Body of pancreas (tissue), 4 donors: ENCODE measurements around the gene AFAP1L1. TPM values are rescaled to one million over a fixed set of nuclear protein-coding genes. Genes with fewer than 3 reads are reported as not detected.

Experiments used
- ATAC-seq: fragments of 150-250 bp; one replicate; pipeline ENCODE4 v1.9.1; 2016
- DNase-seq, 4 donors: peaks; one replicate each; pipeline ENCODE4 v3.0.0-alpha.2; 2019
- H3K27ac ChIP-seq, 4 donors: fragments of 200-600 bp; sonication (generic); 1 replicate in 3 of 4; 2 replicates in 1 of 4; pipeline versions ENCODE4 v1.5.1 to v1.6.1; 2016 to 2019; ENCODE audit warnings: mild to moderate bottlenecking in 1 of 4, mixed read lengths in 1 of 4, moderate library complexity in 1 of 4
- H3K27me3 ChIP-seq, 2 donors: fragments of 200-600 bp; sonication (generic); one replicate each; pipeline ENCODE4 v1.6.0; 2016; ENCODE audit warnings: mild to moderate bottlenecking in 1 of 2
- H3K36me3 ChIP-seq, 2 donors: fragments of 200-600 bp; sonication (generic); replicated peaks in 1 of 2; 2 replicates each; pipeline ENCODE4 v1.5.1; 2016; ENCODE audit warnings: low read depth in 2 of 2; ENCODE audit not compliant: insufficient read depth in 1 of 2
- H3K4me1 ChIP-seq: fragments of 200-600 bp; sonication (generic); one replicate; pipeline ENCODE4 v1.6.0; 2016
- H3K4me3 ChIP-seq, 2 donors: fragments of 200-600 bp; sonication (generic); 1 replicate in 1 of 2; 2 replicates in 1 of 2; pipeline ENCODE4 v1.5.1; 2016 to 2019
- H3K9me3 ChIP-seq, 3 donors: fragments of 200-600 bp; sonication (generic); 1 replicate in 2 of 3; 2 replicates in 1 of 3; pipeline ENCODE4 v1.5.1; 2016
- POLR2A ChIP-seq, 3 donors: fragments of 450-650 bp; IDR thresholded peaks; one replicate each; pipeline ENCODE4 v1.6.1; 2016; ENCODE audit warnings: antibody characterized with exemption in 3 of 3, mild to moderate bottlenecking in 2 of 3
- WGBS, 2 donors: methylation state at CpG; one replicate each; pipeline ENCODE4 v1.1.5; 2017; 5-methylcytosine and 5-hydroxymethylcytosine counted together
- intact Hi-C: fragments of 100-400 bp; cut with DNase I; formaldehyde crosslinking; loops from one replicate; pipeline ENCODE4 v1.15.1; 2023
- total RNA-seq, 2 donors: library from RNA; depleted of rRNA; stranded (reverse); fragments of >200 nt; gene quantifications; one replicate each; pipeline ENCODE4 v1.1.0, GENCODE V29; 2016
- TF ChIP-seq, protein P1 (sequence below), 7 experiments: fragments of 450-650 bp in 4 of 7; fragments of 200-600 bp in 3 of 7; sonication (generic) in 3 of 7; IDR thresholded peaks; one replicate each; pipeline ENCODE4 v1.5.1; 2016 to 2019; ENCODE audit warnings: antibody characterized with exemption in 7 of 7

The AFAP1L1 gene
- total RNA-seq, 2 donors from 2014 or later = 2.9 to 5.9 TPM

- ATAC-seq (no peak), DNase-seq (no peak)
- intact Hi-C loops = no loop called here
- no peaks in the 10 kb centered on the region for H3K36me3 ChIP-seq
- no peak overlapping the region for H3K4me3 ChIP-seq
- H3K27ac ChIP-seq = no peak overlapping the region
- WGBS, 2 donors = 89 to 92% methylated on average over 4 of the region's 4 CpGs
- no peaks in the 10 kb centered on the region for H3K4me1 ChIP-seq
- no peaks in the 10 kb centered on the region for H3K9me3 ChIP-seq
- TF ChIP-seq POLR2A (IDR thresholded peaks at IDR 0.05) = no peak
- TF ChIP-seq, protein P1, sequence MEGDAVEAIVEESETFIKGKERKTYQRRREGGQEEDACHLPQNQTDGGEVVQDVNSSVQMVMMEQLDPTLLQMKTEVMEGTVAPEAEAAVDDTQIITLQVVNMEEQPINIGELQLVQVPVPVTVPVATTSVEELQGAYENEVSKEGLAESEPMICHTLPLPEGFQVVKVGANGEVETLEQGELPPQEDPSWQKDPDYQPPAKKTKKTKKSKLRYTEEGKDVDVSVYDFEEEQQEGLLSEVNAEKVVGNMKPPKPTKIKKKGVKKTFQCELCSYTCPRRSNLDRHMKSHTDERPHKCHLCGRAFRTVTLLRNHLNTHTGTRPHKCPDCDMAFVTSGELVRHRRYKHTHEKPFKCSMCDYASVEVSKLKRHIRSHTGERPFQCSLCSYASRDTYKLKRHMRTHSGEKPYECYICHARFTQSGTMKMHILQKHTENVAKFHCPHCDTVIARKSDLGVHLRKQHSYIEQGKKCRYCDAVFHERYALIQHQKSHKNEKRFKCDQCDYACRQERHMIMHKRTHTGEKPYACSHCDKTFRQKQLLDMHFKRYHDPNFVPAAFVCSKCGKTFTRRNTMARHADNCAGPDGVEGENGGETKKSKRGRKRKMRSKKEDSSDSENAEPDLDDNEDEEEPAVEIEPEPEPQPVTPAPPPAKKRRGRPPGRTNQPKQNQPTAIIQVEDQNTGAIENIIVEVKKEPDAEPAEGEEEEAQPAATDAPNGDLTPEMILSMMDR (IDR thresholded peaks at IDR 0.05) = no peak
- no peaks in the 10 kb centered on the region for H3K27me3 ChIP-seq
Observed at GRCh38 chr5:149280802-149281201, 9.1 kb downstream of the AFAP1L1 start.

GRCh38 chr5:149282027-149282965 lies 10.6 kb downstream of the AFAP1L1 start:
- Histone ChIP-seq H3K4me3 (no peak overlapping the region), H3K27me3 (no peaks in the 10 kb centered on the region), H3K27ac (no peak overlapping the region), H3K9me3 (no peaks in the 10 kb centered on the region), H3K4me1 (no peaks in the 10 kb centered on the region), H3K36me3 (no peaks in the 10 kb centered on the region)
- ATAC-seq (no peak), DNase-seq (no peak)
- WGBS, 2 donors = 81 to 87% methylated on average over 11 to 12 of the region's 12 CpGs
- TF ChIP-seq, protein P1 (IDR thresholded peaks at IDR 0.05) = no peak
- no peak for TF ChIP-seq POLR2A (IDR thresholded peaks at IDR 0.05)
- intact Hi-C loops = no loop called here

- no peaks in the 10 kb centered on the region for H3K4me1 ChIP-seq
- H3K36me3 ChIP-seq = no peaks in the 10 kb centered on the region
- no peaks in the 10 kb centered on the region for H3K27me3 ChIP-seq
- intact Hi-C loops = no loop called here
- no peak overlapping the region for H3K27ac ChIP-seq
- DNase-seq (no peak), ATAC-seq (no peak)
- 63 to 75% methylated on average over 4 to 5 of the region's 5 CpGs for WGBS, 2 donors
- TF ChIP-seq, protein P1 (IDR thresholded peaks at IDR 0.05) = no peak
- no peak for TF ChIP-seq POLR2A (IDR thresholded peaks at IDR 0.05)
- no peak overlapping the region for H3K4me3 ChIP-seq
- H3K9me3 ChIP-seq = no peaks in the 10 kb centered on the region
Observed at GRCh38 chr5:149282966-149283332, 11.3 kb downstream of the AFAP1L1 start.

- DNase-seq (no peak), ATAC-seq (no peak)
- TF ChIP-seq POLR2A (IDR thresholded peaks at IDR 0.05) = no peak
- TF ChIP-seq, protein P1 (IDR thresholded peaks at IDR 0.05) = no peak
- H3K9me3 ChIP-seq = no peaks in the 10 kb centered on the region
- no peak overlapping the region for H3K4me3 ChIP-seq
- no peak overlapping the region for H3K27ac ChIP-seq
- WGBS, 2 donors = 71 to 72% methylated on average over 11 of the region's 11 CpGs
- H3K4me1 ChIP-seq = no peaks in the 10 kb centered on the region
- intact Hi-C loops = no loop called here
- H3K36me3 ChIP-seq = no peaks in the 10 kb centered on the region
- H3K27me3 ChIP-seq = no peaks in the 10 kb centered on the region
Observed at GRCh38 chr5:149283626-149284480, 12.2 kb downstream of the AFAP1L1 start.
